ENCODE data around the gene PHETA1.

GRCh38 chr12:111349748-111350520 is 19.0 kb downstream of the PHETA1 start:
- TF ChIP-seq REST (IDR thresholded peaks at IDR 0.05; ENCODE audit: low read depth, low read length) (no peak), CTCF (IDR thresholded peaks at IDR 0.05) (no peak), USF2 (IDR thresholded peaks at IDR 0.05; ENCODE audit: borderline replicate concordance, low read depth, low read length) (no peak), SIN3A (IDR thresholded peaks at IDR 0.05; ENCODE audit: borderline replicate concordance, low read depth, low read length) (no peak), EZH2phosphoT487 (IDR thresholded peaks at IDR 0.05; ENCODE audit: borderline replicate concordance, low read depth) (no peak), TEAD4 (IDR thresholded peaks at IDR 0.05; ENCODE audit: borderline replicate concordance, insufficient read depth) (no peak), MEF2A (IDR thresholded peaks at IDR 0.05; ENCODE audit: borderline replicate concordance, low read depth) (no peak), RAD21 (IDR thresholded peaks at IDR 0.05; ENCODE audit: low read length) (no peak), MXI1 (IDR thresholded peaks at IDR 0.05; ENCODE audit: low read depth, low read length) (no peak), TAF1 (IDR thresholded peaks at IDR 0.05; ENCODE audit: borderline replicate concordance, low read depth, low read length) (no peak), RFX5 (IDR thresholded peaks at IDR 0.05; ENCODE audit: low read length) (no peak), FOXM1 (IDR thresholded peaks at IDR 0.05; ENCODE audit: low read depth) (no peak), ELF1 (IDR thresholded peaks at IDR 0.05) (no peak), POLR2AphosphoS5 (IDR thresholded peaks at IDR 0.05; ENCODE audit: low read depth, low read length) (no peak)
